Progenitor cell of endocrine pancreas (in vitro differentiated cells): Measurements from ENCODE around the gene LMBR1L. TPM values are rescaled to one million over a fixed set of nuclear protein-coding genes. Genes with fewer than 3 reads are reported as not detected.
A peak's percentile ranks its signal among the peaks of the same experiment; 100 is the strongest.

ENCODE experiments used
- DNase-seq: peaks from one replicate; pipeline ENCODE4 v3.0.0; 2021; ENCODE audit warnings: low spot score; ENCODE audit not compliant: unreplicated experiment
- H3K27ac Mint-ChIP-seq: 2 replicates; pipeline ENCODE4 v1.8.0; 2021; ENCODE audit warnings: mild to moderate bottlenecking, moderate library complexity, mixed read lengths
- H3K27me3 Mint-ChIP-seq: 2 replicates; pipeline ENCODE4 v1.8.0; 2021; ENCODE audit warnings: mixed read lengths
- H3K36me3 Mint-ChIP-seq: 2 replicates; pipeline ENCODE4 v1.8.0; 2022; ENCODE audit warnings: mixed read lengths; ENCODE audit not compliant: insufficient read depth
- H3K4me1 Mint-ChIP-seq: 2 replicates; pipeline ENCODE4 v1.8.0; 2021; ENCODE audit warnings: low read depth, mixed read lengths
- H3K4me3 Mint-ChIP-seq: 2 replicates; pipeline ENCODE4 v1.8.0; 2021; ENCODE audit warnings: low read depth, mild to moderate bottlenecking, moderate library complexity, mixed read lengths
- H3K9me3 Mint-ChIP-seq: 2 replicates; pipeline ENCODE4 v1.8.0; 2021; ENCODE audit warnings: low read depth, mixed read lengths
- total RNA-seq: library from RNA; stranded (reverse); gene quantifications from 2 replicates; pipeline ENCODE4 v1.2.1, GENCODE V29; 2021
- TF ChIP-seq, protein P1 (sequence below): fragments of 200-600 bp; sonication (generic); IDR thresholded peaks from one replicate; pipeline ENCODE4 v1.5.0; 2021; ENCODE audit warnings: antibody characterized with exemption, mild to moderate bottlenecking; ENCODE audit not compliant: unreplicated experiment

Gene LMBR1L
- total RNA-seq, 1 donor from 2014 or later, result 143 TPM

DNA sequence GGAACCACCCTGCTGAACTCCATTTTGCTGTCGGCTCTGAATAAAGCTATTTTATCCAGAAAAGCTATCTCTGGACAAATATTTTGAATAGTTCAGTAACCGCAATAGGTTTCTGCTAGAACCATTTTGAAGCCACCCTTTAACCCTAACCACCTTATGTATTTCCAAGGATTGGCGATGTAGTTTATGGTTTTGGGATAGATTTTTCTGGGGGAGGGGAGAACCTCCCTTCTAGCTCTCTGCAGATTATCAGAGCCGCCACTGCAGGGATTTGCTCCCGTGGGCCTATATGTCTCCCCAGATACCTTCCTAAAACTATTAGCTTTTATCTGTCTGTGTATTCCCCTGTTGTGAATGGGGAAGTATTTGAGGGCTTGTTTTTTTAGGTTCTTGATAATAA lies 22.4 kb upstream of the LMBR1L start:
- TF ChIP-seq, protein P1, sequence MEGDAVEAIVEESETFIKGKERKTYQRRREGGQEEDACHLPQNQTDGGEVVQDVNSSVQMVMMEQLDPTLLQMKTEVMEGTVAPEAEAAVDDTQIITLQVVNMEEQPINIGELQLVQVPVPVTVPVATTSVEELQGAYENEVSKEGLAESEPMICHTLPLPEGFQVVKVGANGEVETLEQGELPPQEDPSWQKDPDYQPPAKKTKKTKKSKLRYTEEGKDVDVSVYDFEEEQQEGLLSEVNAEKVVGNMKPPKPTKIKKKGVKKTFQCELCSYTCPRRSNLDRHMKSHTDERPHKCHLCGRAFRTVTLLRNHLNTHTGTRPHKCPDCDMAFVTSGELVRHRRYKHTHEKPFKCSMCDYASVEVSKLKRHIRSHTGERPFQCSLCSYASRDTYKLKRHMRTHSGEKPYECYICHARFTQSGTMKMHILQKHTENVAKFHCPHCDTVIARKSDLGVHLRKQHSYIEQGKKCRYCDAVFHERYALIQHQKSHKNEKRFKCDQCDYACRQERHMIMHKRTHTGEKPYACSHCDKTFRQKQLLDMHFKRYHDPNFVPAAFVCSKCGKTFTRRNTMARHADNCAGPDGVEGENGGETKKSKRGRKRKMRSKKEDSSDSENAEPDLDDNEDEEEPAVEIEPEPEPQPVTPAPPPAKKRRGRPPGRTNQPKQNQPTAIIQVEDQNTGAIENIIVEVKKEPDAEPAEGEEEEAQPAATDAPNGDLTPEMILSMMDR, result no peak
- peaks cover 16% of the 10 kb centered on the region for H3K36me3 Mint-ChIP-seq
- no peaks in the 10 kb centered on the region for H3K27me3 Mint-ChIP-seq
- no peak for DNase-seq
- H3K27ac Mint-ChIP-seq, result no peak overlapping the region
- H3K9me3 Mint-ChIP-seq, result no peaks in the 10 kb centered on the region
- peaks cover 17% of the 10 kb centered on the region for H3K4me1 Mint-ChIP-seq
- no peak overlapping the region for H3K4me3 Mint-ChIP-seq

DNA sequence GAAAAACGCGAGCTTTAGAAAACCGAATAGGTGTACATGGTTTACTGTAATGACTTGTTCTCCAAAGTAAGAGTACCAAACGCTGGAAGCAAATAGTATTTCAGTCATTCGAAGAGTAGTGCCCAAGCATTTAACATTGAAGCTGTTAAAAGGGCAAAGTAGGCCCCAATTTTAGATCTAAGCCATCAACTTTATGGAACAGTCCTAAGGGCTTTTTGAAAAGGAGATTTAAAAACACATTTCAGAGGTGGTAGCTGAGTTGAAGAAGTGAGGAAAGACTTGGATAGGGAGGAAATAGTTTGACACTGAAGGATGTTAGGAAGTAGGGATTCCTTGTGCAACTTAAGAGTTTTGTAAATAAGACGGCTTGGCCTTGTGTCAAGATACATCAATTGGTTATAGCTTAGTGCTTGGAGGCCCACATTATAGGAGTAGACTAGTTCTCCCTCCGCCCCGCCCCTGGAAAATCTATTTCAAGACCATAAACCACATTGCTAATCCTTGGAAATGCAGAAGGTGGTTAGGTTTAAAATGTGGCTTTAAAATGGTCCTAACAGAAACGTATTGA lies 21.3 kb upstream of the LMBR1L start:
- no peak for DNase-seq
- Mint-ChIP-seq H3K4me1 (peaks cover 17% of the 10 kb centered on the region), H3K4me3 (peak overlapping the region; percentile 72), H3K27ac (peak overlapping the region; percentile 25), H3K27me3 (no peaks in the 10 kb centered on the region), H3K36me3 (peaks cover 27% of the 10 kb centered on the region), H3K9me3 (no peaks in the 10 kb centered on the region)
- TF ChIP-seq, protein P1, result no peak

DNA sequence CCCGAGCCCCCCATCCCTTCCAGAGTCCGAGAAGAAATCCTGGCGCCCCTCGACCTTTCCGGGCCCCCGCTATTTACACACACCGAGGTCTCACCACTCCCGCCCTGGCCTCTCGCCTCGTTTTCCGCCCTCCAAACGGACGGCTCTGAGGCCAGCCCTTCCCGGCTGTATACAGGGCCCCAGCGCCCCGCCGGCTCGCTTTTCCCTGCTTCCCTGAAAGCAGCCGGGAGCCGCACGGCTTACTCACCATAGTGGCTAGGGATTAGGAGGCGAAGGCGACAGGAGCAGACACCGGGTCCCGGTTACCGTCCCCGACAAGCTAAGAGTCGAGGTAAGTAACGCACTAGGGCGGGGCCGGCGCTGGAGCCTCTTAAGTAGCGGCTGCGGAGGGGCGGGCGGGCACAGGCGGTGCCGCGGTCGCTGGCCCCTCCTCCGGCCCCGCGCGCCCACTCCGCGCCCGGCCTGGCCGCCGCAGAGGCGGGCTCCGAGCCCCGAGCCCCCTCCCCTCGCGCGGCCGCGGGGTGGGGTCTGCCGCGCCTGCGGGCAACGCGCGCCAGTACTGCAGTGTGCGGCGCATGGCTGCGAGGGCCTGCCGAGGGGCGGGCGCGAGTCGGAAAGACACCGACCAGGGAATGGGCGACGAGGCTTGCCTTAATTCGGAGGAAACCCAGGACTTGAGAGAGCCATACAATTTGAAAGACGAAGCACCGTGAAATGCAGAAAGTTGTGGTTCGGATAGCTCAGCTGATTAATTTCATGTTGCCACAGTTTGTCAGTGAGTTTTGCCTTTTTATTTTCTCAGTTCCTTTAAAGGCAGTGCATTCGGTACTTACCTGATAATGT lies 20.6 kb upstream of the LMBR1L start, which contains the start of gene TUBA1B:
TSS of gene TUBA1B (minus strand) at position 345 of the 843 bp plus-strand sequence. CDS start at position 250, 95 bp downstream.
- TF ChIP-seq, protein P1, result no peak
- H3K27ac Mint-ChIP-seq, result peak within 1 kb of the TSS; percentile 97
- peak; percentile 81 for DNase-seq
- H3K36me3 Mint-ChIP-seq, result peaks cover 28% of the 10 kb centered on the region
- H3K4me3 Mint-ChIP-seq, result peak within 1 kb of the TSS; percentile 94
- H3K9me3 Mint-ChIP-seq, result no peaks in the 10 kb centered on the region
- no peaks in the 10 kb centered on the region for H3K27me3 Mint-ChIP-seq
- H3K4me1 Mint-ChIP-seq, result peaks cover 17% of the 10 kb centered on the region

DNA sequence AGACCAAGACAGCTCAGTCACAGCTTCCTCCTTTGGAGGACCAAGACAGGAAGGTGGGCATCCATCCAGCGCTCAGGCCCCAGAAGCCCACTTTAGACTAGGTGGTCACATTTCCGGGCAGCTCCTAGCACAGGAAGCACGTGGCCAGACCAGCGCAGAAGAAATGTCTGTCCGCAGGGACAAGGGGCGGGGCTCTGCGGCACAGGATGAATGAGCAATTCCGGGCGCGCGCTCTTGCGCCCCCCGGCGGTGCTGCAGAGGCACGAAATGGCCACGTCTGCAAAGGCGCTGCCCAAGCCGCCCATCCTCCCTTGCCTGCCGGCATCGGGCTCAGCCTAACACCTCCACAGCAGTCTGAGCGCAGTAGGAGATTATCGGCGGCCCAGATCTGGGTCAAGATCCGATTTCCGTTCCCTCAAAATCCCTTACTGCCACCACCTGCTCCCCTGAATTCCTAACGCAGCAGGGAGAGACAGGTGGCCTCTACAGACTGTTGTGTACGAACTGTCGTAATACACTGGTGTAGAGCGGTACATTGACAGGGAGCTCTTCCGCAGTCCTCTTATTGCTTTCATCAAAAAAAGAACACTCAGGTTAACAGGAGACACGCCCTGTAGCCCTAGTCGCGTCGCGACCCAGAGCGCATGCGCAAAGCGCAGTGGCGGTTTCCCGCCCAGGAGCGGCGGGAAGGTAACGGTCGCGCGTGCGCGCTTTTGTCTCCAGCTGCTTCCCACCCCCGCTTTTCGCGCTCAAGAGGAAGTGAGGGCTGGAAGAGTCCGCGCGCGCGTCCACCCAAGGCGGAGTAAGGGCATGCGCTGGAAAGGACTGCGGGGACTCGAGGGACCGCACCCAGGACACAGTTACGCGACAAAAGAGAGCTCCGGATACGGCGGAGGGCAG lies 19.8 kb upstream of the LMBR1L start:
- Mint-ChIP-seq H3K36me3 (peaks cover 28% of the 10 kb centered on the region), H3K9me3 (no peaks in the 10 kb centered on the region), H3K27ac (peak overlapping the region; percentile 97), H3K4me1 (peaks cover 17% of the 10 kb centered on the region), H3K27me3 (no peaks in the 10 kb centered on the region), H3K4me3 (peak overlapping the region; percentile 94)
- DNase-seq, result peak; percentile 80
- TF ChIP-seq, protein P1, result peak; percentile 96
